Measurements from ENCODE around the gene NBEA.
"Not testable (repeated sequence)": the region's sequence is repeated elsewhere in the genome, so short reads cannot be mapped to it uniquely, and the experiment has no call there.

Gene NBEA

GRCh38 chr13:35309706-35310105 is 367.6 kb downstream of the NBEA start:
- DNase-seq = no peak

- DNase-seq = no peak
Observed at GRCh38 chr13:35332134-35332533, 390.1 kb downstream of the NBEA start.

GRCh38 chr13:35333157-35333556 is 391.1 kb downstream of the NBEA start:
- DNase-seq = no peak

- DNase-seq = no peak
Observed at GRCh38 chr13:35342440-35342839, 400.4 kb downstream of the NBEA start.

GRCh38 chr13:35343417-35343816 is 401.3 kb downstream of the NBEA start:
- no peak for DNase-seq

GRCh38 chr13:35345992-35346391 is 403.9 kb downstream of the NBEA start:
- DNase-seq = no peak

GRCh38 chr13:35346494-35346893 is 404.4 kb downstream of the NBEA start:
- no peak for DNase-seq

GRCh38 chr13:35347679-35348205 is 405.7 kb downstream of the NBEA start:
- no peak for DNase-seq

GRCh38 chr13:35349052-35349451 is 407.0 kb downstream of the NBEA start:
- DNase-seq = no peak

- no peak for DNase-seq
Observed at GRCh38 chr13:35349673-35350278, 407.7 kb downstream of the NBEA start.

GRCh38 chr13:35354285-35354684 is 412.2 kb downstream of the NBEA start:
- no peak for DNase-seq

- DNase-seq = no peak
Observed at GRCh38 chr13:35354882-35355281, 412.8 kb downstream of the NBEA start.

- no peak for DNase-seq
Observed at GRCh38 chr13:35356572-35356971, 414.5 kb downstream of the NBEA start.

- DNase-seq = no peak
Observed at GRCh38 chr13:35365883-35366282, 423.8 kb downstream of the NBEA start.

- no peak for DNase-seq
Observed at GRCh38 chr13:35367586-35367985, 425.5 kb downstream of the NBEA start.

GRCh38 chr13:35378939-35379338 is 436.9 kb downstream of the NBEA start:
- DNase-seq = no peak

GRCh38 chr13:35379663-35380062 is 437.6 kb downstream of the NBEA start:
- no peak for DNase-seq

GRCh38 chr13:35387682-35388250 is 445.7 kb downstream of the NBEA start:
- DNase-seq = no peak

GRCh38 chr13:35388441-35389355 is 446.6 kb downstream of the NBEA start:
- peak; percentile 29 for DNase-seq

- DNase-seq = no peak
Observed at GRCh38 chr13:35389535-35389934, 447.5 kb downstream of the NBEA start.

- no peak for DNase-seq
Observed at GRCh38 chr13:35392768-35393167, 450.7 kb downstream of the NBEA start.

GRCh38 chr13:35393886-35394285 is 451.8 kb downstream of the NBEA start:
- DNase-seq = no peak

GRCh38 chr13:35408285-35408684 is 466.2 kb downstream of the NBEA start:
- not testable (repeated sequence) for DNase-seq

Measured in right hindlimb (tissue), 1 donor.